DOHH2 (cell line): ENCODE results near the gene KRT27.

ENCODE experiments used
- H3F3A ChIP-seq: fragments of 200-600 bp; sonication (generic), shearing (Covaris generic); 2 replicates; pipeline ENCODE4 v1.6.0; 2016; ENCODE audit warnings: antibody characterized with exemption, mild to moderate bottlenecking; ENCODE audit not compliant: control insufficient read depth, insufficient read depth
- H3K27ac ChIP-seq: fragments of 200-600 bp; sonication (generic); 2 replicates; pipeline ENCODE4 v1.5.1; 2014; ENCODE audit warnings: low read depth, mild to moderate bottlenecking, low read length, moderate library complexity
- H3K27me3 ChIP-seq: fragments of 200-600 bp; sonication (generic); 2 replicates; pipeline ENCODE4 v1.6.1; 2014; ENCODE audit warnings: mild to moderate bottlenecking, low read length, mixed read lengths; ENCODE audit not compliant: control insufficient read depth
- H3K36me3 ChIP-seq: fragments of 200-600 bp; sonication (generic); 2 replicates; pipeline ENCODE4 v1.6.1; 2014; ENCODE audit warnings: mild to moderate bottlenecking, low read length, moderate library complexity, mixed read lengths; ENCODE audit not compliant: control insufficient read depth
- H3K4me1 ChIP-seq: fragments of 200-600 bp; sonication (generic); 2 replicates; pipeline ENCODE4 v1.6.1; 2014; ENCODE audit warnings: mild to moderate bottlenecking, low read length, mixed read lengths; ENCODE audit not compliant: control insufficient read depth
- H3K4me2 ChIP-seq: fragments of 200-600 bp; sonication (generic); 2 replicates; pipeline ENCODE4 v1.6.0; 2014; ENCODE audit warnings: mild to moderate bottlenecking, low read length, moderate library complexity
- H3K4me3 ChIP-seq: fragments of 200-600 bp; sonication (generic); 2 replicates; pipeline ENCODE4 v1.5.1; 2014; ENCODE audit warnings: mild to moderate bottlenecking, low read length, mixed read lengths
- H3K79me2 ChIP-seq: fragments of 200-600 bp; sonication (generic); 2 replicates; pipeline ENCODE4 v1.6.1; 2014; ENCODE audit warnings: mild to moderate bottlenecking, low read length, mixed read lengths; ENCODE audit not compliant: control insufficient read depth
- H3K9me2 ChIP-seq: fragments of 200-600 bp; sonication (generic); replicated peaks from 2 replicates; pipeline ENCODE4 v1.6.1; 2014; ENCODE audit warnings: mild to moderate bottlenecking, low read length, mixed read lengths; ENCODE audit not compliant: control insufficient read depth
- H3K9me3 ChIP-seq: fragments of 200-600 bp; sonication (generic); 2 replicates; pipeline ENCODE4 v1.6.1; 2014; ENCODE audit warnings: antibody characterized with exemption, low read length, mixed read lengths; ENCODE audit not compliant: control insufficient read depth, insufficient read depth
- H4K20me1 ChIP-seq: fragments of 200-600 bp; sonication (generic); 2 replicates; pipeline ENCODE4 v1.6.0; 2014; ENCODE audit warnings: low read depth, mild to moderate bottlenecking, antibody characterized with exemption, low read length, moderate library complexity; ENCODE audit not compliant: control insufficient read depth, insufficient read depth
- CTCF ChIP-seq: fragments of 200-600 bp; sonication (generic); IDR thresholded peaks from one replicate; pipeline ENCODE4 v1.5.1; 2014; ENCODE audit warnings: antibody characterized with exemption, mild to moderate bottlenecking, low read depth, low read length; ENCODE audit not compliant: poor library complexity, severe bottlenecking
- EZH2phosphoT487 ChIP-seq: fragments of 200-600 bp; sonication (generic); IDR thresholded peaks from 2 replicates; pipeline ENCODE4 v1.6.1; 2017; ENCODE audit warnings: borderline replicate concordance, mild to moderate bottlenecking, antibody characterized with exemption, low read length, moderate library complexity, mixed read lengths

KRT27 gene

GRCh38 chr17:40735016-40735415, 47.3 kb downstream of the KRT27 start:
- H4K20me1 ChIP-seq: no peaks in the 10 kb centered on the region
- no peaks in the 10 kb centered on the region for H3K4me1 ChIP-seq
- H3K36me3 ChIP-seq: no peaks in the 10 kb centered on the region
- no peaks in the 10 kb centered on the region for H3K9me3 ChIP-seq
- no peak overlapping the region for H3K4me2 ChIP-seq
- TF ChIP-seq CTCF (no peak), EZH2phosphoT487 (no peak)
- no peak overlapping the region for H3K4me3 ChIP-seq
- no peaks in the 10 kb centered on the region for H3K79me2 ChIP-seq
- H3K27me3 ChIP-seq: peaks cover 16% of the 10 kb centered on the region
- no peaks in the 10 kb centered on the region for H3K9me2 ChIP-seq
- H3K27ac ChIP-seq: no peak overlapping the region
- no peaks in the 10 kb centered on the region for H3F3A ChIP-seq

GRCh38 chr17:40734018-40734417, 48.3 kb downstream of the KRT27 start:
- H3K9me3 ChIP-seq: no peaks in the 10 kb centered on the region
- H3F3A ChIP-seq: no peaks in the 10 kb centered on the region
- no peak for TF ChIP-seq EZH2phosphoT487
- no peak for TF ChIP-seq CTCF
- no peaks in the 10 kb centered on the region for H3K79me2 ChIP-seq
- H4K20me1 ChIP-seq: no peaks in the 10 kb centered on the region
- H3K4me1 ChIP-seq: no peaks in the 10 kb centered on the region
- no peak overlapping the region for H3K4me3 ChIP-seq
- no peak overlapping the region for H3K27ac ChIP-seq
- H3K27me3 ChIP-seq: peaks cover 12% of the 10 kb centered on the region
- no peaks in the 10 kb centered on the region for H3K36me3 ChIP-seq
- H3K4me2 ChIP-seq: no peak overlapping the region
- no peaks in the 10 kb centered on the region for H3K9me2 ChIP-seq

- H3K27ac ChIP-seq: no peak overlapping the region
- no peaks in the 10 kb centered on the region for H3K9me3 ChIP-seq
- no peaks in the 10 kb centered on the region for H3K79me2 ChIP-seq
- no peak overlapping the region for H3K4me2 ChIP-seq
- H4K20me1 ChIP-seq: no peaks in the 10 kb centered on the region
- H3K4me3 ChIP-seq: no peak overlapping the region
- TF ChIP-seq EZH2phosphoT487 (no peak), CTCF (no peak)
- no peaks in the 10 kb centered on the region for H3F3A ChIP-seq
- peaks cover 9% of the 10 kb centered on the region; the same call in 1 of the 2 replicates for H3K27me3 ChIP-seq
- no peaks in the 10 kb centered on the region for H3K9me2 ChIP-seq
- H3K36me3 ChIP-seq: no peaks in the 10 kb centered on the region
- H3K4me1 ChIP-seq: peaks cover 4% of the 10 kb centered on the region
These were observed 51.4 kb downstream of the KRT27 start for GRCh38 chr17:40730970-40731369.
